OCI-LY7 (cell line): ENCODE results near the gene KCNN2. TPM values are rescaled to one million over a fixed set of nuclear protein-coding genes. Genes with fewer than 3 reads are reported as not detected.

ENCODE experiments used
- BruUV-seq: library from RNA; stranded (reverse); fragments of 400-500 nt; replicated peaks from 2 replicates; lab custom pipeline; 2021; lab: Mats Ljungman, UMichigan
- CTCF ChIA-PET: fragments of 300-600 bp; sonication (Branson Sonifier 250); formaldehyde crosslinking; loops from one replicate; lab custom pipeline; 2022; ENCODE audit warnings: antibody characterized with exemption; ENCODE audit not compliant: unreplicated experiment; lab: Charles Lee
- POLR2A ChIA-PET: fragments of 300-600 bp; sonication (Branson Sonifier 250); formaldehyde crosslinking; loops from one replicate; lab custom pipeline; 2022; ENCODE audit warnings: antibody characterized with exemption; lab: Charles Lee
- DNase-seq: peaks from one replicate; pipeline ENCODE4 v3.0.0-alpha.2; 2015; ENCODE audit warnings: low spot score
- H2AFZ ChIP-seq: fragments of 200-600 bp; sonication (generic), shearing (Covaris generic); 2 replicates; pipeline ENCODE4 v1.6.1; 2014; ENCODE audit warnings: mild to moderate bottlenecking, antibody characterized with exemption, low read length, moderate library complexity
- H3K27ac ChIP-seq: fragments of 200-600 bp; sonication (generic); 2 replicates; pipeline ENCODE4 v1.5.1; 2014; ENCODE audit warnings: mixed run types, low read depth, mild to moderate bottlenecking, moderate library complexity, low read length, inconsistent platforms; ENCODE audit not compliant: poor library complexity, severe bottlenecking
- H3K36me3 ChIP-seq: fragments of 200-600 bp; sonication (generic); 2 replicates; pipeline ENCODE4 v1.6.1; 2014; ENCODE audit warnings: mild to moderate bottlenecking, antibody characterized with exemption, low read length, moderate library complexity, mixed read lengths; ENCODE audit not compliant: insufficient read depth
- H3K4me1 ChIP-seq: fragments of 200-600 bp; sonication (generic); 2 replicates; pipeline ENCODE4 v1.5.1; 2014; ENCODE audit warnings: mild to moderate bottlenecking, low read length; ENCODE audit not compliant: insufficient read depth, poor library complexity, severe bottlenecking
- H3K4me2 ChIP-seq: fragments of 200-600 bp; sonication (generic); 2 replicates; pipeline ENCODE4 v1.6.1; 2014; ENCODE audit warnings: mild to moderate bottlenecking, low read length
- H3K4me3 ChIP-seq: fragments of 200-600 bp; sonication (generic); 2 replicates; pipeline ENCODE4 v1.5.1; 2014; ENCODE audit warnings: mild to moderate bottlenecking, low read depth, low read length; ENCODE audit not compliant: poor library complexity, severe bottlenecking
- H3K79me2 ChIP-seq: fragments of 200-600 bp; sonication (generic); 2 replicates; pipeline ENCODE4 v1.6.1; 2016; ENCODE audit warnings: low read depth, mild to moderate bottlenecking, low read length, moderate library complexity, mixed read lengths; ENCODE audit not compliant: insufficient read depth
- H3K9me2 ChIP-seq: fragments of 200-600 bp; sonication (generic); 2 replicates; pipeline ENCODE4 v1.6.1; 2016; ENCODE audit warnings: mild to moderate bottlenecking, low read length, mixed read lengths; ENCODE audit not compliant: insufficient read depth
- H3K9me3 ChIP-seq: fragments of 200-600 bp; sonication (generic); 2 replicates; pipeline ENCODE4 v1.6.1; 2014; ENCODE audit warnings: mild to moderate bottlenecking, mixed run types, low read length, mixed read lengths
- H4K20me1 ChIP-seq: fragments of 200-600 bp; sonication (generic); 2 replicates; pipeline ENCODE4 v1.6.1; 2014; ENCODE audit warnings: mild to moderate bottlenecking, antibody characterized with exemption, low read length, moderate library complexity, mixed read lengths; ENCODE audit not compliant: insufficient read depth
- EZH2phosphoT487 ChIP-seq: fragments of 200-600 bp; sonication (generic); IDR thresholded peaks from 2 replicates; pipeline ENCODE4 v1.6.1; 2018; ENCODE audit warnings: low read depth, borderline replicate concordance, mild to moderate bottlenecking, mixed run types, antibody characterized with exemption, low read length, moderate library complexity, mixed read lengths
- intact Hi-C: fragments of 100-400 bp; cut with micrococcal nuclease; formaldehyde crosslinking; loops from one replicate; pipeline ENCODE4 v1.10.0; 2022; ENCODE audit not compliant: unreplicated experiment
- total RNA-seq, 2 experiments: library from RNA; depleted of rRNA in 1 of 2; stranded (reverse); fragments of >200 nt in 1 of 2; shearing (Covaris generic) in 1 of 2; gene quantifications; 2 replicates each; pipeline ENCODE4 v1.2.3, GENCODE V29; 2014 to 2022
- TF ChIP-seq, protein P1 (sequence below): fragments of 200-600 bp; sonication (generic); conservative IDR thresholded peaks from 2 replicates; pipeline ENCODE4 v1.5.1; 2014; ENCODE audit warnings: mild to moderate bottlenecking, antibody characterized with exemption, low read length, moderate library complexity, mixed read lengths

Gene KCNN2
- total RNA-seq, 2 experiments from 2014 or later: not detected

- Histone ChIP-seq H3K27ac (no peak overlapping the region), H4K20me1 (no peaks in the 10 kb centered on the region), H2AFZ (no peak overlapping the region), H3K79me2 (no peaks in the 10 kb centered on the region), H3K4me1 (no peaks in the 10 kb centered on the region), H3K9me3 (no peaks in the 10 kb centered on the region), H3K4me2 (no peak overlapping the region), H3K4me3 (no peak overlapping the region), H3K9me2 (no peaks in the 10 kb centered on the region), H3K36me3 (no peaks in the 10 kb centered on the region)
- intact Hi-C loops: no loop called here
- BruUV-seq: no TSS peak
- no peak for DNase-seq
- TF ChIP-seq, protein P1, sequence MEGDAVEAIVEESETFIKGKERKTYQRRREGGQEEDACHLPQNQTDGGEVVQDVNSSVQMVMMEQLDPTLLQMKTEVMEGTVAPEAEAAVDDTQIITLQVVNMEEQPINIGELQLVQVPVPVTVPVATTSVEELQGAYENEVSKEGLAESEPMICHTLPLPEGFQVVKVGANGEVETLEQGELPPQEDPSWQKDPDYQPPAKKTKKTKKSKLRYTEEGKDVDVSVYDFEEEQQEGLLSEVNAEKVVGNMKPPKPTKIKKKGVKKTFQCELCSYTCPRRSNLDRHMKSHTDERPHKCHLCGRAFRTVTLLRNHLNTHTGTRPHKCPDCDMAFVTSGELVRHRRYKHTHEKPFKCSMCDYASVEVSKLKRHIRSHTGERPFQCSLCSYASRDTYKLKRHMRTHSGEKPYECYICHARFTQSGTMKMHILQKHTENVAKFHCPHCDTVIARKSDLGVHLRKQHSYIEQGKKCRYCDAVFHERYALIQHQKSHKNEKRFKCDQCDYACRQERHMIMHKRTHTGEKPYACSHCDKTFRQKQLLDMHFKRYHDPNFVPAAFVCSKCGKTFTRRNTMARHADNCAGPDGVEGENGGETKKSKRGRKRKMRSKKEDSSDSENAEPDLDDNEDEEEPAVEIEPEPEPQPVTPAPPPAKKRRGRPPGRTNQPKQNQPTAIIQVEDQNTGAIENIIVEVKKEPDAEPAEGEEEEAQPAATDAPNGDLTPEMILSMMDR: no peak
- no peak for TF ChIP-seq EZH2phosphoT487
- ChIA-PET POLR2A (interaction anchor here (0.6 to 0.7 kb wide), 2 partner anchors 12 to 22 kb away, joined by 3 to 4 read pairs; no protein-coding TSS in a partner anchor), CTCF (no interaction called here)
Observed at GRCh38 chr5:114316167-114316566, 45.7 kb upstream of the KCNN2 start.

- Histone ChIP-seq H3K4me1 (no peaks in the 10 kb centered on the region), H3K9me3 (no peaks in the 10 kb centered on the region), H3K79me2 (no peaks in the 10 kb centered on the region), H3K4me2 (no peak overlapping the region), H3K27ac (no peak overlapping the region), H2AFZ (no peak overlapping the region), H4K20me1 (no peaks in the 10 kb centered on the region), H3K9me2 (no peaks in the 10 kb centered on the region), H3K36me3 (no peaks in the 10 kb centered on the region), H3K4me3 (no peak overlapping the region)
- intact Hi-C loops: no loop called here
- ChIA-PET POLR2A (no interaction called here), CTCF (no interaction called here)
- BruUV-seq: no TSS peak
- no peak for TF ChIP-seq EZH2phosphoT487
- TF ChIP-seq, protein P1: no peak
- DNase-seq: no peak
Observed at GRCh38 chr5:114317751-114318150, 44.1 kb upstream of the KCNN2 start.

- H3K36me3 ChIP-seq: no peaks in the 10 kb centered on the region
- no peak overlapping the region for H2AFZ ChIP-seq
- no peak overlapping the region for H3K4me2 ChIP-seq
- TF ChIP-seq, protein P1: no peak
- no peak for TF ChIP-seq EZH2phosphoT487
- no TSS peak for BruUV-seq
- H3K4me1 ChIP-seq: no peaks in the 10 kb centered on the region
- no peaks in the 10 kb centered on the region for H3K9me3 ChIP-seq
- no peaks in the 10 kb centered on the region for H3K79me2 ChIP-seq
- no peak for DNase-seq
- no peak overlapping the region for H3K27ac ChIP-seq
- H3K4me3 ChIP-seq: no peak overlapping the region
- ChIA-PET CTCF (no interaction called here), POLR2A (interaction anchor here (0.9 kb wide), 1 partner anchor 28 kb away, joined by 3 read pairs; no protein-coding TSS in a partner anchor)
- H4K20me1 ChIP-seq: no peaks in the 10 kb centered on the region
- intact Hi-C loops: no loop called here
- H3K9me2 ChIP-seq: no peaks in the 10 kb centered on the region
Observed at GRCh38 chr5:114319236-114319635, 42.6 kb upstream of the KCNN2 start.
